ENCODE measurements around the gene PPP1R37. TPM values are rescaled to one million over a fixed set of nuclear protein-coding genes. Genes with fewer than 3 reads are reported as not detected.
A peak's percentile ranks its signal among the peaks of the same experiment; 100 is the strongest.

The PPP1R37 gene
- total RNA-seq, 8 experiments from 2014 or later = 18.2 to 37.0 (median 22.6) TPM

DNA sequence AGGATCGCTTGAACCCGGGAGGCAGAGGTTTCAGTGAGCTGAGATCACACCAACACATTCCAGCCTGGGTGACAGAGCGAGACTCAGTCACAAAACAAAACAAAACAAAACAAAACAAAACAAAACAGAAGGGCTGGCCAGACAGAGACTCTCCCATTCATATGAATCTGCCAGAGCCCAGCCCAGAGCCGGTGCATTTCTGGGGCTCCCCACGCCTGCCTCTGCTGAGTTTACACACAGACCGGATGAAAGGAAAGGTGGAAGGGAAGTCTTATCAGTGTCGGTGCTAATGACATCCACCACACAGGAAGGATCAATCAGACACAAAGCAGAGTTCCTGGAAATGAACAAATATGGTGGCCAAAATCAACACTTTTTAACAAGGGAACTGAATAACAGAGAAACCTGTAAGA is 78.2 kb downstream of the PPP1R37 start:
- ATAC-seq (replicated peaks in 6 of 8) = peak in 2 of 8 experiments; percentile 67 to 69
- Histone ChIP-seq H3K27ac (no peak overlapping the region), H3K4me1 (replicated peaks in 1 of 2) (peaks cover 9 to 10% of the 10 kb centered on the region in 2 donors), H3K4me3 (no peak overlapping the region)
- 25 to 100% (median 55%) methylated on average over 1 to 7 of the region's 7 CpGs; no CpG with 5 or more reads in 3 of the 10 experiments for whole genome bisulfite sequencing, 10 experiments
- in situ Hi-C loops (cut with MboI; ENCODE audit: low pct_unique_long_range_greater_than_20kb in 2 of 9, low sequenced_read_pairs in 9 of 9, unreplicated experiment in 9 of 9) = no loop called here

DNA sequence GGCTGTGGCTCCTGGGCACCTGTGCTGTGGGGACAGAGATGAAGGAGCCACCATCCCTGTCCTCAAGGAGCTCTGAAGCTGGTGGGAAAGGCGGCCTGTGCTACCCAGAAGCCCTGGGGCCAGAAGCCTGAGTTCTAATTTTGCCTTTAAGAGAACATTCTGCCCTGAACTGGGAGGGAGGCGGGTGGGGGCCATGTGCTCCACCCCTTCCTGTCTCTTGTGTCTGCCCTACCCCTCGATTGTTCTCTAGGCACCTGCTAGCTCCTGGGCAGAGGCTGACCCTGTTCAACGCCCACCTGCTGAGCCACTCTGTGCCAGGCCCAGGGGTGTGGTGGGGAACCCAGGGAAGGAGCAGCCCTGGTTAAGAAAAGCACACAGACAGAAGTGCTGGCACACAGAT is 79.2 kb downstream of the PPP1R37 start:
- Histone ChIP-seq H3K4me1 (replicated peaks in 1 of 2) (peaks cover 1 to 4% of the 10 kb centered on the region in 2 donors), H3K4me3 (no peak overlapping the region), H3K27ac (no peak overlapping the region)
- 70% methylated on average over 2 of the region's 4 CpGs; no CpG with 5 or more reads in 9 of the 10 experiments for WGBS, 10 experiments
- in situ Hi-C loops (cut with MboI; ENCODE audit: low pct_unique_long_range_greater_than_20kb in 2 of 9, low sequenced_read_pairs in 9 of 9, unreplicated experiment in 9 of 9) = no loop called here
- peak in 1 of 8 experiments; percentile 20 for ATAC-seq (replicated peaks in 6 of 8)

DNA sequence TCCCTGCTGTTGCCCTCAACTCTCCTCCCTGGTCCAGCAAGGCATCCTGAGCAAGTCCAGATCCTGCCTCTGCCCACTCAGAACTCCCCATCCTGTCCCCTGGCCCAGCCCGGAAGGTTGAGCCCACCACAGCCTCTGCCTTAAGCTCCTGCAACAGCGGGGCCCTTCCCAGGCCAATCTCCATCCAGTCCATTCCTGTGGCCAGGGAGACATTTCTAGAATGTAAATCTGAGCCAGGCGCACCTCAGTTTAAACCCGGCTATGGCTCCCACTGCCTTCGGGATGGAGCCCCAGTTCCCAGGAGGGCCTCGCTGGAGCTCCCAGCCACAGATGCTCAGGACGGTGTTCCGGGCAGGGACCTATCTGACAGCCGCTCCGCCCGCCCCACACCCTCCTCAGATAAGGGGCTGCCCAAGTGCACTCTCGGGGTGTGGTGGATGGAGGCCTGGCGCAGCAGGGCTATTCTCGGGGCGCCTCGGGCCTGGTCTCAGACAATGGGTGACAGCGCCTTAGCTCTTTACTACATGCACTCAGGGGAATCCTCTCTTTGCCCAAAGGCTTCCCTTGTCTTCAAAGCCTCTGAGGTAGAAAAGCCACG is 79.7 kb downstream of the PPP1R37 start:
- in situ Hi-C loops (cut with MboI; ENCODE audit: low pct_unique_long_range_greater_than_20kb in 2 of 9, low sequenced_read_pairs in 9 of 9, unreplicated experiment in 9 of 9) = no loop called here
- H3K27ac ChIP-seq = no peak overlapping the region

DNA sequence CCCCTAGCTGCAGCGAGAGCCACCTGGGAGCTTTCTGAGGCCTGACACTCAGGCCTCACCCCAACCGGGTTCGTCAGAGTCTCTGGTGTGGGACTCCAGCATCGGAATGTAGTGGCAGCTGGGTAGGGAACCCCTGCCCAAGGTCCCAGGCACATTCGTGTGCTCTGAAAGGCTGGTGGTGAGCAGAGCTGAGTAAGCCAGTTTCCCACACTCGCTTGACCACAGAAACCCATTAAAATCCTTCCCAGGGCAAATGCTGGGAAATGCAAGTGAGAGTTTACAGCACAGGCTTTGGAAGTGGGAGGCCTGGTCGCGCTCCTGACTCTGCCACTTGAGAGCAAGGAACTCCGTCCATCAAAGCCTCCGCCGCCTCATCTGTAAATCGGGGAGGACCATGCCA is 80.8 kb downstream of the PPP1R37 start:
- in situ Hi-C loops (cut with MboI; ENCODE audit: low pct_unique_long_range_greater_than_20kb in 2 of 9, low sequenced_read_pairs in 9 of 9, unreplicated experiment in 9 of 9) = no loop called here
- ATAC-seq (replicated peaks in 6 of 8) = no peak
- Histone ChIP-seq H3K4me1 (replicated peaks in 1 of 2) (peaks cover 4 to 7% of the 10 kb centered on the region in 2 donors), H3K4me3 (no peak overlapping the region), H3K27ac (no peak overlapping the region)
- 50 to 95% (median 84%) methylated on average over 1 to 7 of the region's 12 CpGs; no CpG with 5 or more reads in 6 of the 10 experiments for WGBS, 10 experiments

More for the DNA sequence above, 79.7 kb downstream of the PPP1R37 start:
- ATAC-seq (replicated peaks in 6 of 8) = no peak
- Histone ChIP-seq H3K4me3 (no peak overlapping the region), H3K4me1 (replicated peaks in 1 of 2) (peaks cover 4 to 7% of the 10 kb centered on the region in 2 donors)
- 93 to 100% (median 100%) methylated on average over 1 to 3 of the region's 18 CpGs; no CpG with 5 or more reads in 7 of the 10 experiments for WGBS, 10 experiments

DNA sequence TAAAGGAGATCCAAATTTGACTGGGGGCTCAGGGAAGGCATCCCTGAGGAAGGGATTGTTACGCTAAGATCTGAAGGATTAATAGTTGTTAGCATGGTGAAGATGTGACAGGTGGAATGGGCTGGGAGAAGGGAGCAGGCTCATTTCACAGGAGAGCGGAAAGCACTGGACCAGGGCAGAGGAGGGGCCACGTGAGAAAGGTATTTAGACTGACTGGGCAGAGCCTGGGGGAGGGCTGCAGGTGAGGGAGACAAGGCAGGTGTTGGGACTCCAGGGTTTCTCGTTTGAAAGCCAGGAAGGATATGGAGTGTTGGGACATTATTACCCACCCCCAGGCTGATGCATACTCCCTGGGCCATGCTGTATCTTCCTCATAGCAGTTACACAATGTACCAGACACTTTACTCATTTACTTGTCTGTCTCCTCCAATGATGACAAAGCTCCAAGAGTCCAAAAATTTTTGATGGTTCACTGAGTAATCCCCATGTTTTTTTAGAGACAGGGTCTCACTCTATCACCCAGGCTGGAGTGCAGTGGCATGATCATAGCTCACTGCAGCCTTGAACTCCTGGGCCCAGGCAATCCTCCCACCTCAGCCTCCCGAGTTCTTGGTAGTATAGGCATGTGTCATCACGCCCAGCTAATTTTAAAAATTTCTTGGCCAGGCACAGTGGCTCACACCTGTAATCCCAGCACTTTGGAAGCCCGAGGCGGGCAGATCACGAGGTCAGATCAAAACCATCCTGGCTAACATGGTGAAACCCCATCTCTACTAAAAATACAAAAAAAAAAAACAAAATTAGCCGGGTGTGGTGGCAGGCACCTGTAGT is 82.8 kb downstream of the PPP1R37 start:
- Histone ChIP-seq H3K4me3 (no peak overlapping the region), H3K27ac (no peak overlapping the region), H3K4me1 (replicated peaks in 1 of 2) (peaks cover 8 to 13% of the 10 kb centered on the region in 2 donors)
- ATAC-seq (replicated peaks in 6 of 8) = no peak
- in situ Hi-C loops (cut with MboI; ENCODE audit: low pct_unique_long_range_greater_than_20kb in 2 of 9, low sequenced_read_pairs in 9 of 9, unreplicated experiment in 9 of 9) = no loop called here
- WGBS, 10 experiments = 0 to 100% (median 80%) methylated on average over 1 to 9 of the region's 10 CpGs

DNA sequence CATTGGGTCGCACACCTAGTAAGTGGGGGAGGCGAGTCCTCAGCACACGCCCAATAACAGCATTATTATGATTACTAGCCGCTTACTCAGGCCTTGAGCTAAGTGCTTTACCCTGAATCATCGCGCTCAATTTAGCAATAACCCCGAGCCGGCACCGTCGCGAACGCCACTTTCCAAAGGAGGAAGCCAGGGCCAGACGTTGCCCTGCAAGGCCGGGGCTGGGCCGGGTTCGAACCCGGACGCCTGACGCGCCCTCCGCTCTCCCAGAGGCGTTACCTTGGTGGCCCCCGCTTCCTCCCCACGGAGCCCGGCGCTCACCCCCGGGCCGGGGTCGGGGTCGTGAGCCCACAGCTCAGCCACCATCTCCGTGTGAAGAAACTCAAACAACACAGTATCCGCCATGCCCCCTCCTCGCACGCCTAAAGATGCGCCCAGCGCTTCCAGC is 84.9 kb downstream of the PPP1R37 start, which contains the start of gene TRAPPC6A:
Gene TRAPPC6A, minus strand, starts transcription at position 421 of the 445 bp plus-strand sequence. Its CDS starts 19 bp downstream, at position 402.
- Histone ChIP-seq H3K4me3 (peak within 1 kb of the TSS; percentile 76 to 94 (median 86)), H3K4me1 (replicated peaks in 1 of 2) (peaks cover 8 to 13% of the 10 kb centered on the region in 2 donors), H3K27ac (peak within 1 kb of the TSS; percentile 78 to 93)
- 0 to 7% (median 1%) methylated on average over 1 to 16 of the region's 36 CpGs; no CpG with 5 or more reads in 4 of the 10 experiments for WGBS, 10 experiments
- peak in 7 of 8 experiments; percentile 2 to 13 (median 3) for ATAC-seq (replicated peaks in 6 of 8)
- in situ Hi-C loops (cut with MboI; ENCODE audit: low pct_unique_long_range_greater_than_20kb in 2 of 9, low sequenced_read_pairs in 9 of 9, unreplicated experiment in 9 of 9) = no loop called here

DNA sequence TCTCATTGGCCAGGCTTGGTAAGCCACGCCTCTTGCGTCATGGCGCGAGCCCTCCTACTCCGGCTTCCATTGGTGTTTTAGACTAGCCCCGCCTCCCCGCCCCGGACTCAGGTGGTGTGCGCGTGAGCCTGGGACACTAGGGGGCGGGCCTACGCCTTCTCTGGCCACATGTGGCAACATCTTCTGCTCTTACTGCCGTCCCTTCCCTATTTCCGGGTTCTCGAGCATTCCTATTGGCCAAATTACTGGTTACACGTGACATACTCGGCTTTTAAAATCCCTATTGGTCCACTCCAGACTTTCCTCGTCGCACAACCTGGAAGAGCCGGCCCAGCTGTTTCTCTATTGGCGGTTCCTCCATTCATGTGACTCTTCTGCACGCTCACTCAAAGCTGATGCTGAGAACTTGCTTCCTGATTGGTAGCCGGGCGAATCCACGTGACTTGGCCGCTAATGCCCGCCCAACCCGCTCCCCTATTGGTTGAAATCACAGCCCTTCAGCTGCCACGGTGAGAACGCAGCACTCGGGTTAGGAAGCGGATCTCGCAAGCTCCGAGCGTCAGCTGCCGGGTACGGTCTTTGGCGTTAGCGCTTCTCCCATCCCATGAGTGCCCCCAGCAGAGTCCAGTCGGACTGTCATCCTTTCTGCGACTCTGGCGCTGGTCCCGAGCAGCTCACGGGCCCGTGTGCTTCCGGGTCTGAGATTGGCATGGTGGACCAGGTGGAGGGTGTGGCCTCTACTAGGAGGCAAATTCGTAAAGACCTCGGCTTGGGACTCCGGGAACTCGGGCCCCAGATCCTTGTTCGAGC is 85.5 kb downstream of the PPP1R37 start, which contains the start of gene BLOC1S3:
Gene BLOC1S3, plus strand, starts transcription at position 523 of the 810 bp plus-strand sequence. CDS start 513 bp downstream, outside the sequence.
- peak; percentile 83 to 92 (median 90) for ATAC-seq (replicated peaks in 6 of 8)
- H3K4me3 ChIP-seq = peak within 1 kb of the TSS; percentile 76 to 94 (median 86)
- 0 to 13% (median 0%) methylated on average over 2 to 30 of the region's 51 CpGs; no CpG with 5 or more reads in 4 of the 10 experiments for WGBS, 10 experiments
- in situ Hi-C loops (cut with MboI; ENCODE audit: low pct_unique_long_range_greater_than_20kb in 2 of 9, low sequenced_read_pairs in 9 of 9, unreplicated experiment in 9 of 9) = no loop called here
- H3K27ac ChIP-seq = peak within 1 kb of the TSS; percentile 78 to 93
- H3K4me1 ChIP-seq (replicated peaks in 1 of 2) = peaks cover 8 to 13% of the 10 kb centered on the region in 2 donors

DNA sequence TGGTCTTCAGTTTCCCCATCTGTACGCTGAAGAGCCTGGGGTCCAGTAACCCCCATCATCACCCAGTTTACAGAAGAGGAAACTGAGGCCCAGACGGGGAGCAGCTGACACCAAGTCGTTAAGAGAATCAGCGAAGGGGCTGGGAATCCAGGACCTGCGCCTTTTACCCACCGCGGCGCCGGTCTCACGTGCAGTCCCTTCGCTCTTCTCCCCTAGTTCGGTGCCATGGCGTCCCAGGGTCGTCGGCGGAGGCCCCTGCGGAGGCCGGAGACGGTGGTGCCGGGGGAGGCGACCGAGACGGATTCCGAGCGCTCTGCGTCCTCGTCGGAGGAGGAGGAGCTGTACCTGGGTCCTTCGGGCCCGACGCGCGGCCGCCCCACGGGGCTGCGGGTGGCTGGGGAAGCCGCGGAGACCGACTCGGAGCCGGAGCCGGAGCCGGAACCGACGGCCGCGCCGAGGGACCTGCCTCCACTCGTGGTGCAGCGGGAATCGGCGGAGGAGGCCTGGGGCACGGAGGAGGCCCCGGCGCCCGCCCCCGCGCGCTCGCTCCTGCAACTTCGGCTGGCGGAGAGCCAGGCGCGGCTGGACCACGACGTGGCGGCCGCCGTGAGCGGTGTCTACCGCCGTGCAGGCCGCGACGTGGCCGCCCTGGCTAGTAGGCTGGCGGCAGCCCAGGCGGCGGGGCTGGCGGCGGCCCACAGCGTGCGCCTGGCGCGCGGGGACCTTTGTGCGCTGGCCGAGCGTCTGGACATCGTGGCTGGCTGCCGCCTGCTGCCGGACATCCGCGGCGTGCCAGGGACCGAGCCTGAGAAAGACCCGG is 86.3 kb downstream of the PPP1R37 start:
- H3K4me1 ChIP-seq (replicated peaks in 1 of 2) = peaks cover 8 to 13% of the 10 kb centered on the region in 2 donors
- H3K4me3 ChIP-seq = peak overlapping the region; percentile 66 to 94 (median 74)
- WGBS, 10 experiments = 0 to 8% (median 2%) methylated on average over 5 to 22 of the region's 97 CpGs; no CpG with 5 or more reads in 7 of the 10 experiments
- ATAC-seq (replicated peaks in 6 of 8) = peak in 2 of 8 experiments; percentile 0 to 1
- in situ Hi-C loops (cut with MboI; ENCODE audit: low pct_unique_long_range_greater_than_20kb in 2 of 9, low sequenced_read_pairs in 9 of 9, unreplicated experiment in 9 of 9) = no loop called here
- peak overlapping the region; percentile 34 to 38 for H3K27ac ChIP-seq

DNA sequence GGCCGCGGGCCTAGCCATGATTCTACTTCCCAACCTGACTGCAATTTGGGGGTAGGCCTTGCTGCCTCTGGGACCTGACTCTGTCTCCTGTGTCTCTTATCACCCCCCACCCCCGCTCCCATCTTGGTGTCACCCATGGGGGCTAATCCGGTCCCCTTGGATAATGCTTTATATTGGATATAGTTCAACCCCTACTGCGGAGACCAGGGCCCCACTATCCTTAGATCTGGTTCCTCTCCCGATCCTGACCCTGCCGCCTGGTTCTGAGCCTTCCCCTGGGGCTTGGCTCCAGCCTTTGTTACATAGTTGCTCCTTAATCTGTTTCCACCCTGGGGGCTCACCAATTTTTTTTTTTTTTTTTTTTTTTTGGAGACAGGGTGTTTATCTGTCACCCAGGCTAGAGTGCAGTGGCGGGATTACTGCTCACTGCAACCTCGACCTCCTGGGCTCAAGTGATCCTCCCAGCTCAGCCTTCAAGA is 87.0 kb downstream of the PPP1R37 start:
- Histone ChIP-seq H3K4me1 (replicated peaks in 1 of 2) (peaks cover 8 to 13% of the 10 kb centered on the region in 2 donors), H3K4me3 (peak overlapping the region; percentile 66 to 94 (median 74)), H3K27ac (no peak overlapping the region)
- in situ Hi-C loops (cut with MboI; ENCODE audit: low pct_unique_long_range_greater_than_20kb in 2 of 9, low sequenced_read_pairs in 9 of 9, unreplicated experiment in 9 of 9) = no loop called here
- no peak for ATAC-seq (replicated peaks in 6 of 8)
- 20 to 71% (median 62%) methylated on average over 1 to 4 of the region's 9 CpGs; no CpG with 5 or more reads in 3 of the 10 experiments for WGBS, 10 experiments

DNA sequence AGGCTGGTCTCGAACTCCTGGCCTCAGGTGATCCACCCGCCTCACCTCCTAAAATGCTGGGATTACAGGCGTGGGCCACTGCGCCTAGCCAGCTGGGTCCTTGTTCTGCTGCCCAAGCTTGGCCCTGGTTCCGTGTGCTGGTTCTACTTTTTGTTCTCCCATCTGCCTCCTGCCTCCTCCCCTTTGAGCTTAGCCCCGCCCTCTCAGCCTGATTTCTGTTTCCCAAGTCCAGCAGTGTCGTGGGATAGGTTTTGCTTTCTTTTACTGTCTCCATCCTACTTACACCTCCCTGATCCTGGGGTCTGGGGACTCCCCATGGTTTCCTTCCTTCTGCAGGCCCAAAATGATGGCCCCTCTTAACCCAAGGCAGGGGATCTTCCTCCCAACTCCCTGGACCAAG is 88.0 kb downstream of the PPP1R37 start:
- no peak for ATAC-seq (replicated peaks in 6 of 8)
- 60 to 100% (median 70%) methylated on average over 1 to 3 of the region's 7 CpGs; no CpG with 5 or more reads in 6 of the 10 experiments for WGBS, 10 experiments
- in situ Hi-C loops (cut with MboI; ENCODE audit: low pct_unique_long_range_greater_than_20kb in 2 of 9, low sequenced_read_pairs in 9 of 9, unreplicated experiment in 9 of 9) = no loop called here
- no peak overlapping the region for H3K4me3 ChIP-seq
- peaks cover 8 to 13% of the 10 kb centered on the region in 2 donors for H3K4me1 ChIP-seq (replicated peaks in 1 of 2)
- H3K27ac ChIP-seq = no peak overlapping the region

DNA sequence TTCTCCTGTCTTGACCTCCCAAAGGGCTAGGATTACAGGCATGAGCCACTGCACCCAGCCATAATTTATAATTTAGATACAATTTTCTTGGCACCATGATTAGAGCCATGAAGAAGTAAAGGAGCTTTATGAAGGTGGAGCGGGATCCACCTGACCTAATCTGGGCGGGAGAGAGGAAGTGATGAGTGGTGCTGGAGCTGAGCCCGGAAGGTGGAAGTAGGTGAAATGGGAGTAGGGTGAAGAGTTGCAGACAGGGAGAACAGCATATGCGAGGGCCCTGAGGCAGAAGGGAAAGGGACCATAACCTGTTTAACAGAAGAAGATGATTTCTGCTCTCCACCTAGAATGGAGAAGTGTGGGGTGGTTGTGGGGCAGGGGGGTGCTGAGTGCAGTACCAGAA is 89.8 kb downstream of the PPP1R37 start:
- peaks cover 5 to 6% of the 10 kb centered on the region in 2 donors for H3K4me1 ChIP-seq (replicated peaks in 1 of 2)
- no peak overlapping the region for H3K4me3 ChIP-seq
- 71 to 100% (median 88%) methylated on average over 1 to 3 of the region's 4 CpGs; no CpG with 5 or more reads in 2 of the 10 experiments for WGBS, 10 experiments
- no peak overlapping the region for H3K27ac ChIP-seq
- in situ Hi-C loops (cut with MboI; ENCODE audit: low pct_unique_long_range_greater_than_20kb in 2 of 9, low sequenced_read_pairs in 9 of 9, unreplicated experiment in 9 of 9) = no loop called here
- ATAC-seq (replicated peaks in 6 of 8) = no peak
